GM21390 (cell line): ENCODE measurements around the gene SDR39U1.

Experiments used
- ATAC-seq: cut with Tn5 transposase; IDR thresholded peaks from one replicate; pipeline ENCODE4 v1.9.1; 2021; ENCODE audit not compliant: unreplicated experiment

Gene SDR39U1

GRCh38 chr14:24430143-24430681 lies 12.4 kb downstream of the SDR39U1 start:
- peak; percentile 67 for ATAC-seq

DNA sequence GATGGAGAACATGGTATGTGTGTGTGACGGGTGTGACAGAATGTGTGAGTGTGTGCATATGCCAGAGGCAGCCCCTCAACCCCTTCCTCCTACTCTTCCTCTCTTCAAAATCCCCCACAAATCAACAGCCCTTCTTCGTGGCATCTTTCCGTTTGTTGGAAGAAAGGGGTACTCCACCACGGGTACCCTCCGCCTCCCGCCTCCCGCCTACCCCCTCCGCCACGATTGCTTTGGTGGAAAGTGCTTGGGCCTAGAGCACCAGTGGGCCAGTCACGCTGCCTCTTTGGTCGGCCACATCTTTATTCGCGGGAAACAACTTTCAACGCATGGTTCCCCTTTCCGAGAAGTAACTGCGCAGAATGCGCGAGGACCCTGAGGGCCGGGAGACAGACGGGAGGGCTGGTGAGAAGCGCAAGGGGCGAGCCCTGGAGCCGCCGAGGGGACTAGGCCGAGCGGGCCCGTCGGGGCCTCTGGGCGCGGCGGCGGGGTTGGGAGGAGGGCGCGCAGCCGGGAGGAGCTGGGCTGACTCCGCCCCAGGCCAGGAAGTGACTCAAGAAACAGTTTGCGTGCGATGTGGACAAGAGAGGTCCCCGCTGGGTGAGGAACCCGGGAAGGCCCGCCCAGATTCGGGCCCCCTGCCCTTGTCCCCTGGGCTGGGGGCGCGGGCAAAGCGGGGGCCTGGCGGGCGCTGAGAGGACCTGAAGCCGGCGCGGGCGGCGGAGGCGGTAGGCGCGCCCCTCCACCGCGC lies 13.0 kb downstream of the SDR39U1 start, which contains the start of the genes CBLN3 and KHNYN:
CBLN3 (minus strand) TSS at position 274 of the 748 bp plus-strand sequence. CDS start 614 bp downstream, outside the sequence.
KHNYN (plus strand) TSS at position 560 of the 748 bp plus-strand sequence. CDS start 777 bp downstream, outside the sequence.
- ATAC-seq, result peak; percentile 78

DNA sequence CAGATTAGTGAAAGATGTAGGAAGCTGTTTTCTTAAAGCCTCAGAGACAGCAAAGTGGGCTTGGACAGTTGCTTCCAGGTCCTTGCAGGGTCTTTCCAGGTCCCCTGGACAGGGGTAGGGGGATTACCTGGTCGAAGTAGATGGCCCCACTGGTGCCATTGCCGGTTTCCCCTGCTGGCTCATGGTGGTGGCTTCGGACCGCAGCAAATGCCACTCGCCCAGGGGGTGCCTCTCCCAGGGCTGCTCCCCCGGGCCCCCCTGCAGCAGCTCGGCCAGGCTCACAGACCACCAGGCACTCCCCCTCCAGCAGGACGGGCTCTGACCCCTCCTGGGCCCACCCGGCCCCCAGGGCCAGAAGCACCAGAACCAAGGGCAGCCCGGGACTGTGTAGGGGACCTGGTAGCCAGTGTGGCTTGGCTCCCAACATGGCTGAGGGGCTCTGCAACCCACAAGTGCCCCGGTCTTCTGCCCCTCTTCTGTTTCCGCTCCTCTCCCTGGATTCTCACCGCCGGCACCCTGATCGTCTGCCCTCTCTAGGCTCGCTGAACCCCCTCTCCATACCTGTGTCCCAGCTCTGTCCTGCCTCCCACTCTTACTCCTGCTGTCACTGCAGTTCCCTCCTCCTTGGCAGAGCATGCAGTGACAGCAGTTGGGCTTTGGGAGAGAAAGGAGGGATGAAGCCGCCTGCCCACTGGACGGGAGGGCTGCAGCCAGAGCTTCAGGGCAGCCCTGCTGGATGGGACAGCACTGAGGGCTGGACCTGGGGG lies 13.8 kb downstream of the SDR39U1 start:
- ATAC-seq, result no peak

DNA sequence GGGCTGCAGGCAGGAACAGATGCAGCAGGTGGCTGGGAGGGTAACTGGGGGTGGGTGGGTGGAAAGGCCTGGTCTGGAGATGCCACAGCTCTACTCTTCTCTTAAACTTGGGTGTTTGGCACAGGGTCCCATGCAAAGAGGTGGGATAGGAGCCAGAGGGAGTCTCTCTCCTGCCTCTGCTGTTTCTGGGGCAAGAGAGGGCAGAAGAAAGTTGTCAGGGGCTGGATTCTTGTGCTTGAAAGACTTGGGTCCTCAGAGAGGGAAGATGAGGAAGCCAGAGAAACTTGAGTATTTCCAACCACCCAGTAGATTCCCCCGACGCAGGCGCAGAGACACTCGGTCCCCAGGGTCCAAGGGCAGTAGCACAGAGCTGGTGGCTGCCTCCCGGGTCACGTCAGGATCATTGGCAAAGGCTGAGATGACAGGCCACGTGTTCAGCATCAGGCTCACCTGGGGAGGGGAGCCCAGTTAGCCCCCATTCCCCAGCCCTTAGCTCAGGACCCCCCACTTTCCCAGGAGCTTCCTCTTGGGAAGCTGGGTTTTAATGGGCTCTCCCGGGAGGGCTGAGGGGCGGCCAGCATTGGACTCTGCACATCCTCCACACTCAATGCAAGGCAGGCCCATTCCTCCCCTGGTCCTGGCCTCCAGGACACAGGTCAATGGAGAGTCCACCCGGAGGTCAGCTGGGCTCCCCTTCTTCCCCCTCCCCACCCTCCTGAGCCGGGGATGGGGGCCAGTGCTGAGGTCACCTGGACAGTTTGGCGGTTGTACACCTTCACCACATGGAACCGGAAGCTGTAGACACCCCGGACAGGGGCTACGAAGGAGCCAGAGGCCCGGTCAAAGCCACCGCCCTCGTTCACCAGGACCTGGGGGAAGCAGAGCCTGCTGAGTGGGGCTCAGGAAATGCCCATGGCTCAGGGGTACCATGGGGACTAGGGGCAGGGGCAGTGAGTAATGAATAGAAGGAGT lies 14.8 kb downstream of the SDR39U1 start:
- no peak for ATAC-seq

GRCh38 chr14:24426912-24427536 lies 15.6 kb downstream of the SDR39U1 start:
- no peak for ATAC-seq

DNA sequence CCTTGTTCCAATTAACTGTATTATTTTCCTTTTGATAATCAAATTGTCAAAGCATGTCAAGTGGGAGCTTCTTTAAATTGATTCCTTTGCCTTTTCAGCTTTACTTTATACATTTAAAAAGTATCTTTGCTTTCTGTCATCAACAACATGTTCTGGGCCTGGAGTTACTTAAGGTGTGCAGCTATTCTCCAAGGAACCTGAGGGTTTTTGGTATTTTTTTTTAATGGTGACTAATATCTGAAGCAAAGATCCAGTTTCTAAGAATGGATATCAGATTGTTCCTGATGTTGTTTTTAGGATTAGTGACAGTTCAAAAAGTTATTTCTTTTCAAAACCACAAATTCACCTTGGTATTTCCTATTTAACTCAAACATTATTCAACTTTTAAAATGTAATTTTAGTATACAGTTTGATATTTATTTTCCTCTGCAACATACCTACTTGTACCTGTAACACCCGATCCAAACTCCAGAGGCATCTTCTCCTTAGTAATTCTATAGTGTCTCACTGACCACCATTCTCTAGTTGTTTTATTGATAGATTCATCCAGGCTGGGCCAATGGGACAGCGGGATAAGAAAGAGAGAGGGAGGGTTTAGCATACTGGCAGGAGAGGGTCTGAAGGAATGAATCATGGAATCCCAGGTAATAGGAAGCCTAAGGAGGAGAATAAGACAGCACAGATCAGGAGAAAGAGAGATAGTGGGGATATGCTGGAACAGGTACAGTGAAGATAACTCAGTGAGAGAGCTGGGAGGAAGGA lies 16.2 kb downstream of the SDR39U1 start:
- ATAC-seq, result no peak

GRCh38 chr14:24425704-24426103 lies 16.9 kb downstream of the SDR39U1 start:
- ATAC-seq, result no peak

DNA sequence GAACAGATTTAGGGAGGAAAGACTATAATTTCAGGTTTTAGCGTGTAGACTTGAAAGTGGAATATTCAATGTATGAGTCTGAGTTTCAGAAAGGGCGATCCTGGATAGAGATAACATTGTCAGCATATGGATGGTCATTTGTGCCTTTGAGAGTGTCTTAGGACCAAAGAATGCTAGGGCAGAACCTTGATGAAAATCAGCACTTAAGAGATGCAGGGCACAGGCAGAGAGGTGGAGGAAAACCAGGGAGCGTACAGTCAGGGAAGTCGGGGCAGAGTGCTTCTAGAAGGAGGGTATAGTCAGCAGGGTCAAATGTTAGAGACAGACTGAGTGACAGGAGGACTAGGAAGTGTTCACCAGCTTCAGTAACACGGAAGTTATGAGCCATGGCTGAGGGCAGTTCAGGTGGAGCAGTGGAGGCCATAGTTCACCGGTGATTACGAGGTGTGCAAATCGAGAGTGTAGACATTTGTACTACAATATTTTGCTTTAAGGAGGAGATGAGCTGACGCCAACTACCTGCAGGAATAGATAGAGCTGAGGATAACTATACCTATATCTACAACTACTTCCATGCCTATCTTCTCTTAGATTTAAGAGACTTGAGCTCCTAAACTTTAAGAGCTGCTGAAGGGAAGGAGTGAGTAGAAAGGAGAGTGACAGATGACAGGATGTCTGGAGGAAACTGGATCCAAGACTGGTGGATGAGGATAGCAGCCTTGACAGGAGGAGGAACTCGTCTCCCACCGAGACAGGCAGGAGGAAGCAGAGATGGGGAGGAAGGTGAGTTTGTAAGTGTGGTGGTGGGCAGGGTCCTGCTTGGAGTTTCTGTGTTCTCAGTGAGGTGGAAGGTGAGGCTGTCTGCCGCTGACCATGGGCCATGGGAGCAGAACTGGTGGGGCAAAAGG lies 19.6 kb downstream of the SDR39U1 start:
- no peak for ATAC-seq

- no peak for ATAC-seq
Observed at GRCh38 chr14:24422261-24422660, 20.3 kb downstream of the SDR39U1 start.

- ATAC-seq, result no peak
Observed at GRCh38 chr14:24418492-24418873, 24.1 kb downstream of the SDR39U1 start.

GRCh38 chr14:24417832-24418491 lies 24.6 kb downstream of the SDR39U1 start:
- no peak for ATAC-seq

GRCh38 chr14:24416932-24417619 lies 25.5 kb downstream of the SDR39U1 start:
- ATAC-seq, result no peak

GRCh38 chr14:24416254-24416931 lies 26.2 kb downstream of the SDR39U1 start:
- ATAC-seq, result no peak

DNA sequence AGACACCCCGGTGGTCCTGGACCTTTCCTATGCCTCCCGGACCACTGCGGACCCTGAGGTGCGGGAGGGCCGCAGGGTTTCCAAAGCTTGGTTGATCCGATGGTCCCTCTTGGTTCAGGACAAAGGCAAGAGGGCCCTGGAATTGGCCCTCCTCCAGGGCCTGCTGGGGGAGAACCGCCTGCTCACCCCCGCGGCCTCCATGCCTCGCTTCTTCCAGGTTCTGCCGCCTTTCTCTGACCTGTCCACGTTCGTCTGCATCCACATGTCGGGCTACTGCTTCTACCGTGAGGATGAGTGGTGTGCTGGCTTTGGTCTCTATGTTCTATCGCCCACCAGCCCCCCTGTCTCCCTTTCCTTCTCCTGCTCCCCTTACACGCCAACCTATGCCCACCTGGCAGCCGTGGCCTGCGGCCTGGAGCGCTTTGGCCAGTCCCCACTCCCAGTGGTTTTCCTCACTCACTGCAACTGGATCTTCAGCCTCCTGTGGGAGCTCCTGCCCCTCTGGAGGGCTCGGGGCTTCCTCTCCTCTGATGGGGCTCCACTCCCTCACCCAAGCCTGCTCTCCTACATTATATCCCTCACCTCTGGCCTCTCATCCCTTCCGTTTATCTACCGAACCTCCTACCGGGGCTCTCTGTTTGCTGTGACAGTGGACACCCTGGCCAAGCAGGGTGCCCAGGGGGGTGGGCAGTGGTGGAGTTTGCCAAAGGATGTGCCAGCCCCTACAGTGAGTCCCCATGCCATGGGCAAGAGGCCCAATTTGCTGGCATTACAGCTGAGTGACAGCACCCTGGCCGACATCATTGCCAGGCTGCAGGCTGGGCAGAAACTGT lies 26.9 kb downstream of the SDR39U1 start:
- no peak for ATAC-seq

DNA sequence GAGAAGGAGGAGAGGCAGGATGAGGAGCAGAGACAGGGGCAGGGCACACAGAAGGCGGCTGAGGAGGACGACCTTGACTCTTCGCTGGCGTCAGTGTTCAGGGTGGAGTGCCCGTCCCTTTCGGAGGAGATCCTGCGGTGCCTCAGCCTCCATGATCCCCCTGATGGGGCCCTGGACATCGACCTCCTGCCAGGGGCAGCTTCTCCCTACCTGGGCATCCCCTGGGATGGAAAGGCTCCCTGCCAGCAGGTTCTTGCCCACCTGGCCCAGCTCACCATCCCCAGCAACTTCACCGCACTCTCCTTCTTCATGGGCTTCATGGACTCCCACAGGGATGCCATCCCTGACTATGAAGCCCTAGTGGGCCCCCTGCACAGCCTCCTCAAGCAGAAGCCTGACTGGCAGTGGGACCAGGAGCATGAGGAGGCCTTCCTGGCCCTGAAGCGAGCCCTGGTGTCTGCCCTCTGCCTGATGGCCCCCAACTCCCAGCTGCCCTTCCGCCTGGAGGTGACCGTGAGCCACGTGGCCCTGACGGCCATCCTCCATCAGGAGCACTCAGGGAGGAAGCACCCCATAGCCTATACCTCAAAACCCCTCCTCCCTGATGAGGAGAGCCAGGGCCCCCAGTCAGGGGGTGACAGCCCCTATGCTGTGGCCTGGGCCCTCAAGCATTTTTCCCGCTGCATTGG lies 27.7 kb downstream of the SDR39U1 start:
- no peak for ATAC-seq
